ENCODE measurements around the gene NAV1. TPM values are rescaled to one million over a fixed set of nuclear protein-coding genes. Genes with fewer than 3 reads are reported as not detected.

The NAV1 gene
- total and polyA plus RNA-seq, 2 of the 8 experiments (the other 6 are each of a cell fraction or from before 2014, with no cell fraction given): 9.9 to 42.7 TPM

DNA sequence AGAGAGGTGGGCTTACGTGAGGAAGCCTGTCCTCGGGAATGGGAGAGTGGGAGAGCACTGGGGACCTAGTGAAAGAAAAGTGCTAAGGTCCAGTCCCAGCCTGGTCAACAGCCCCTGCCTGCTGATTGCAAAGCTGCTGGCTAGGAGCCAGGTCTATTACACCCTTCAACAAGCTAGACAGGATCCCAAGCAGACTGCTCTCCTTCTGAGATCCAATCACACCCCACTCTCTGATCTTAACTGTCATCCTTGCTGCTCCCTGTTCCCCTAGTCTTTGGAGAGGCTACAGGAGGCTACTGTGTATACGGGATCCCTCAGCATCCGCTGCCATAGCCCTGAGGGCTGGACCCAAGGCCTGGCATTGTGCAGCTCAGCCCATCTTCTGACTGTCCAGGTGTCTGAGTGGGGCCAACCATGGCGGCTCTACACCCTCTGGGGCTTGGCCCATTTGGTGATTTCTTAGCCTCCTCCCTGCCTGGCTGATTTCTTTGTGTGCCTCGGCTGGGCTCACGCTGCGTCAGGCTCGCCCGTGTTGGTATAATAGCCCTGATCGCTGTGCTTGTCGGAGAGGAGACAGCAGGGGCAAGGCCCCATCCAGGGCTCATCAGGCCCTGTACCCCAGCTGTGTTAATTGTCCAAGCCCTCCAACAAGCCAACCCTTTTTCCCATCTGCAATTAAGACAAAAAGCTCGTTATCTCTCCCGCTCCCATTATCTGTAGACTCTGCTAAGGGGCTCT lies 43.9 kb downstream of the NAV1 start (continued):
- TF ChIP-seq SP1 (IDR thresholded peaks at IDR 0.05; ENCODE audit: low read depth, low read length): no peak
- TF ChIP-seq RBBP5 (IDR thresholded peaks at IDR 0.05; ENCODE audit: borderline replicate concordance, low read depth, low read length): no peak
- TF ChIP-seq, protein P1, sequence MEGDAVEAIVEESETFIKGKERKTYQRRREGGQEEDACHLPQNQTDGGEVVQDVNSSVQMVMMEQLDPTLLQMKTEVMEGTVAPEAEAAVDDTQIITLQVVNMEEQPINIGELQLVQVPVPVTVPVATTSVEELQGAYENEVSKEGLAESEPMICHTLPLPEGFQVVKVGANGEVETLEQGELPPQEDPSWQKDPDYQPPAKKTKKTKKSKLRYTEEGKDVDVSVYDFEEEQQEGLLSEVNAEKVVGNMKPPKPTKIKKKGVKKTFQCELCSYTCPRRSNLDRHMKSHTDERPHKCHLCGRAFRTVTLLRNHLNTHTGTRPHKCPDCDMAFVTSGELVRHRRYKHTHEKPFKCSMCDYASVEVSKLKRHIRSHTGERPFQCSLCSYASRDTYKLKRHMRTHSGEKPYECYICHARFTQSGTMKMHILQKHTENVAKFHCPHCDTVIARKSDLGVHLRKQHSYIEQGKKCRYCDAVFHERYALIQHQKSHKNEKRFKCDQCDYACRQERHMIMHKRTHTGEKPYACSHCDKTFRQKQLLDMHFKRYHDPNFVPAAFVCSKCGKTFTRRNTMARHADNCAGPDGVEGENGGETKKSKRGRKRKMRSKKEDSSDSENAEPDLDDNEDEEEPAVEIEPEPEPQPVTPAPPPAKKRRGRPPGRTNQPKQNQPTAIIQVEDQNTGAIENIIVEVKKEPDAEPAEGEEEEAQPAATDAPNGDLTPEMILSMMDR (IDR thresholded peaks at IDR 0.05; ENCODE audit: control extremely low read depth in 1 of 3, insufficient read depth in 1 of 3, low read depth in 1 of 3, low read length in 3 of 3): no peak
- no peak for TF ChIP-seq SIN3A (conservative IDR thresholded peaks at IDR 0.05 in 1 of 2, IDR thresholded peaks at IDR 0.05 in 1 of 2; ENCODE audit: low read depth in 1 of 2, low read length in 2 of 2)
- TF ChIP-seq RXRA (IDR thresholded peaks at IDR 0.05; ENCODE audit: insufficient read depth, low read depth, low read length): no peak
- TF ChIP-seq EP300 (IDR thresholded peaks at IDR 0.05; ENCODE audit: borderline replicate concordance in 1 of 2, low read depth in 2 of 2, low read length in 2 of 2): no peak

Measured in H1 (cell line).